NOMO-1 treated with dmso at 0.1 percent for 144 hours (cell line): Measurements from ENCODE around the gene ERBB4.

ENCODE experiments used
- DNase-seq: peaks from one replicate; lab custom pipeline; 2025; ENCODE audit not compliant: unreplicated experiment; lab: John Stamatoyannopoulos, UW

Gene ERBB4

GRCh38 chr2:212538305-212539071, at the start of gene ERBB4:
TSS of gene ERBB4 (minus strand) at chr2:212538802. CDS start at chr2:212538530, 272 bp downstream.
- no peak for DNase-seq

- DNase-seq = no peak
Measured at GRCh38 chr2:212580117-212580516, 41.5 kb upstream of the ERBB4 start.

GRCh38 chr2:212556296-212556695, 17.7 kb upstream of the ERBB4 start:
- no peak for DNase-seq

GRCh38 chr2:212554233-212554632, 15.6 kb upstream of the ERBB4 start:
- DNase-seq = no peak

- no peak for DNase-seq
Measured at GRCh38 chr2:212549941-212550340, 11.3 kb upstream of the ERBB4 start.

GRCh38 chr2:212549463-212549862, 10.9 kb upstream of the ERBB4 start:
- no peak for DNase-seq

GRCh38 chr2:212548455-212548819, 9.8 kb upstream of the ERBB4 start:
- DNase-seq = no peak

- DNase-seq = no peak
Measured at GRCh38 chr2:212547716-212548454, 9.3 kb upstream of the ERBB4 start.

- DNase-seq = no peak
Measured at GRCh38 chr2:212546669-212547068, 8.1 kb upstream of the ERBB4 start.

- DNase-seq = no peak
Measured at GRCh38 chr2:212540341-212540740, 1.7 kb upstream of the ERBB4 start.

GRCh38 chr2:212539072-212539880, 674 bp upstream of the ERBB4 start:
- DNase-seq = no peak

- no peak for DNase-seq
Measured at GRCh38 chr2:212537726-212538304, 787 bp downstream of the ERBB4 start.

- no peak for DNase-seq
Measured at GRCh38 chr2:212536817-212537725, 1.5 kb downstream of the ERBB4 start.

GRCh38 chr2:212535996-212536816, 2.4 kb downstream of the ERBB4 start:
- no peak for DNase-seq

GRCh38 chr2:212534336-212534735, 4.3 kb downstream of the ERBB4 start:
- no peak for DNase-seq

- no peak for DNase-seq
Measured at GRCh38 chr2:212532585-212532984, 6.0 kb downstream of the ERBB4 start.

- no peak for DNase-seq
Measured at GRCh38 chr2:212532087-212532486, 6.5 kb downstream of the ERBB4 start.

- no peak for DNase-seq
Measured at GRCh38 chr2:212531499-212531898, 7.1 kb downstream of the ERBB4 start.

- DNase-seq = no peak
Measured at GRCh38 chr2:212530991-212531390, 7.6 kb downstream of the ERBB4 start.
